Rectal smooth muscle tissue (tissue), 1 donor: ENCODE results near the gene PROX2.
A peak's percentile ranks its signal among the peaks of the same experiment; 100 is the strongest.

Source experiments
- H3K27ac ChIP-seq: one replicate; pipeline ENCODE4 v1.7.0; 2013; ENCODE audit warnings: low read depth, low read length, inconsistent platforms
- H3K27me3 ChIP-seq: one replicate; pipeline ENCODE4 v1.7.0; 2013; ENCODE audit warnings: low read length; ENCODE audit not compliant: control insufficient read depth, insufficient read depth
- H3K36me3 ChIP-seq: one replicate; pipeline ENCODE4 v1.7.0; 2013; ENCODE audit warnings: low read length; ENCODE audit not compliant: control insufficient read depth, insufficient read depth
- H3K4me1 ChIP-seq: one replicate; pipeline ENCODE4 v1.7.0; 2013; ENCODE audit warnings: low read length; ENCODE audit not compliant: control insufficient read depth, insufficient read depth
- H3K4me3 ChIP-seq: one replicate; pipeline ENCODE4 v1.7.0; 2013; ENCODE audit warnings: low read length
- H3K9ac ChIP-seq: one replicate; pipeline ENCODE4 v1.7.0; 2013; ENCODE audit warnings: low read length

Gene PROX2

GRCh38 chr14:74915826-74916225 is 39.9 kb upstream of the PROX2 start:
- H3K36me3 ChIP-seq: no peaks in the 10 kb centered on the region
- no peak overlapping the region for H3K4me3 ChIP-seq
- H3K27ac ChIP-seq: no peak overlapping the region
- H3K27me3 ChIP-seq: no peaks in the 10 kb centered on the region
- H3K9ac ChIP-seq: no peak overlapping the region
- H3K4me1 ChIP-seq: no peaks in the 10 kb centered on the region

GRCh38 chr14:74915426-74915825 is 39.5 kb upstream of the PROX2 start:
- no peak overlapping the region for H3K27ac ChIP-seq
- no peaks in the 10 kb centered on the region for H3K36me3 ChIP-seq
- H3K4me3 ChIP-seq: no peak overlapping the region
- H3K9ac ChIP-seq: no peak overlapping the region
- H3K4me1 ChIP-seq: no peaks in the 10 kb centered on the region
- no peaks in the 10 kb centered on the region for H3K27me3 ChIP-seq

- H3K27ac ChIP-seq: no peak overlapping the region
- no peaks in the 10 kb centered on the region for H3K4me1 ChIP-seq
- no peak overlapping the region for H3K9ac ChIP-seq
Measured at GRCh38 chr14:74913986-74914573, 38.1 kb upstream of the PROX2 start.

GRCh38 chr14:74913393-74913910 is 37.5 kb upstream of the PROX2 start:
- Histone ChIP-seq H3K4me3 (no peak overlapping the region), H3K27me3 (no peaks in the 10 kb centered on the region), H3K4me1 (no peaks in the 10 kb centered on the region), H3K9ac (no peak overlapping the region), H3K36me3 (no peaks in the 10 kb centered on the region), H3K27ac (no peak overlapping the region)

More at GRCh38 chr14:74913986-74914573, 38.1 kb upstream of the PROX2 start:
- Histone ChIP-seq H3K27me3 (no peaks in the 10 kb centered on the region), H3K4me3 (no peak overlapping the region), H3K36me3 (no peaks in the 10 kb centered on the region)

- Histone ChIP-seq H3K27ac (no peak overlapping the region), H3K36me3 (no peaks in the 10 kb centered on the region), H3K4me3 (no peak overlapping the region), H3K27me3 (no peaks in the 10 kb centered on the region), H3K9ac (no peak overlapping the region), H3K4me1 (no peaks in the 10 kb centered on the region)
Measured at GRCh38 chr14:74912801-74913200, 36.9 kb upstream of the PROX2 start.

GRCh38 chr14:74912111-74912510 is 36.2 kb upstream of the PROX2 start:
- H3K4me1 ChIP-seq: no peaks in the 10 kb centered on the region
- no peaks in the 10 kb centered on the region for H3K36me3 ChIP-seq
- H3K4me3 ChIP-seq: no peak overlapping the region
- H3K27me3 ChIP-seq: no peaks in the 10 kb centered on the region
- no peak overlapping the region for H3K9ac ChIP-seq
- H3K27ac ChIP-seq: no peak overlapping the region

GRCh38 chr14:74911704-74912103 is 35.8 kb upstream of the PROX2 start:
- H3K4me3 ChIP-seq: no peak overlapping the region
- H3K9ac ChIP-seq: no peak overlapping the region
- H3K27ac ChIP-seq: no peak overlapping the region
- H3K4me1 ChIP-seq: no peaks in the 10 kb centered on the region
- H3K36me3 ChIP-seq: no peaks in the 10 kb centered on the region
- no peaks in the 10 kb centered on the region for H3K27me3 ChIP-seq

GRCh38 chr14:74911221-74911620 is 35.3 kb upstream of the PROX2 start:
- Histone ChIP-seq H3K9ac (no peak overlapping the region), H3K27ac (no peak overlapping the region), H3K27me3 (no peaks in the 10 kb centered on the region)

GRCh38 chr14:74910556-74910955 is 34.6 kb upstream of the PROX2 start:
- no peak overlapping the region for H3K9ac ChIP-seq
- H3K27ac ChIP-seq: no peak overlapping the region
- H3K27me3 ChIP-seq: no peaks in the 10 kb centered on the region
- H3K4me1 ChIP-seq: no peaks in the 10 kb centered on the region
- no peaks in the 10 kb centered on the region for H3K36me3 ChIP-seq
- H3K4me3 ChIP-seq: peak overlapping the region; percentile 50

More at GRCh38 chr14:74911221-74911620, 35.3 kb upstream of the PROX2 start:
- Histone ChIP-seq H3K4me3 (no peak overlapping the region), H3K36me3 (no peaks in the 10 kb centered on the region), H3K4me1 (no peaks in the 10 kb centered on the region)

GRCh38 chr14:74909911-74910310 is 34.0 kb upstream of the PROX2 start:
- no peak overlapping the region for H3K4me3 ChIP-seq
- no peaks in the 10 kb centered on the region for H3K36me3 ChIP-seq
- no peak overlapping the region for H3K27ac ChIP-seq
- no peaks in the 10 kb centered on the region for H3K4me1 ChIP-seq
- H3K9ac ChIP-seq: no peak overlapping the region
- H3K27me3 ChIP-seq: no peaks in the 10 kb centered on the region

- H3K27ac ChIP-seq: no peak overlapping the region
- no peaks in the 10 kb centered on the region for H3K4me1 ChIP-seq
Measured at GRCh38 chr14:74909501-74909900, 33.6 kb upstream of the PROX2 start.

GRCh38 chr14:74908861-74909341 is 33.0 kb upstream of the PROX2 start:
- Histone ChIP-seq H3K4me1 (no peaks in the 10 kb centered on the region), H3K9ac (no peak overlapping the region), H3K36me3 (no peaks in the 10 kb centered on the region), H3K27ac (no peak overlapping the region), H3K4me3 (no peak overlapping the region), H3K27me3 (no peaks in the 10 kb centered on the region)

More at GRCh38 chr14:74909501-74909900, 33.6 kb upstream of the PROX2 start:
- Histone ChIP-seq H3K36me3 (no peaks in the 10 kb centered on the region), H3K27me3 (no peaks in the 10 kb centered on the region), H3K9ac (no peak overlapping the region), H3K4me3 (no peak overlapping the region)

GRCh38 chr14:74907744-74908143 is 31.8 kb upstream of the PROX2 start:
- Histone ChIP-seq H3K27ac (no peak overlapping the region), H3K9ac (no peak overlapping the region)

More at GRCh38 chr14:74907744-74908143, 31.8 kb upstream of the PROX2 start:
- Histone ChIP-seq H3K36me3 (peaks cover 6% of the 10 kb centered on the region), H3K4me1 (no peaks in the 10 kb centered on the region), H3K27me3 (no peaks in the 10 kb centered on the region), H3K4me3 (no peak overlapping the region)
